Kidney (tissue), 14 donors: Measurements from ENCODE around the gene NUTF2. TPM values are rescaled to one million over a fixed set of nuclear protein-coding genes. Genes with fewer than 3 reads are reported as not detected.

Source experiments
- DNase-seq, 5 donors: peaks; one replicate each; pipeline ENCODE4 v3.0.0-alpha.2; 2013 to 2020
- FAIRE-seq: peaks from 2 replicates; lab custom pipeline; 2012; peaks lifted over from hg19 to GRCh38; lab: Jason Lieb, UNC
- H3K27ac ChIP-seq, 2 donors: one replicate each; pipeline ENCODE4 v1.7.0; 2013; ENCODE audit warnings: low read depth in 2 of 2, low read length in 2 of 2, inconsistent platforms in 1 of 2
- H3K27me3 ChIP-seq: one replicate; pipeline ENCODE4 v1.7.1; 2013; ENCODE audit warnings: low read length, inconsistent platforms; ENCODE audit not compliant: control insufficient read depth, insufficient read depth
- H3K36me3 ChIP-seq, 3 donors: one replicate each; pipeline versions ENCODE4 v1.7.0 to v1.7.1; 2013; ENCODE audit warnings: low read length in 3 of 3, control low read depth in 1 of 3, inconsistent platforms in 1 of 3; ENCODE audit not compliant: insufficient read depth in 3 of 3, control insufficient read depth in 2 of 3
- H3K4me1 ChIP-seq, 3 donors: one replicate each; pipeline versions ENCODE4 v1.7.0 to v1.7.1; 2013; ENCODE audit warnings: low read length in 3 of 3, inconsistent platforms in 1 of 3, low read depth in 1 of 3; ENCODE audit not compliant: control insufficient read depth in 2 of 3, insufficient read depth in 2 of 3
- H3K4me3 ChIP-seq, 3 donors: one replicate each; pipeline versions ENCODE4 v1.7.0 to v1.8.1; 2013; ENCODE audit warnings: low read length in 3 of 3, control low read depth in 1 of 3, inconsistent platforms in 1 of 3
- H3K9ac ChIP-seq, 3 donors: one replicate each; pipeline versions ENCODE4 v1.7.0 to v1.7.1; 2013; ENCODE audit warnings: low read length in 3 of 3, control low read depth in 1 of 3, inconsistent platforms in 1 of 3
- H3K9me3 ChIP-seq, 3 donors: one replicate each; pipeline versions ENCODE4 v1.7.0 to v1.7.1; 2013; ENCODE audit warnings: low read length in 3 of 3, control low read depth in 1 of 3, inconsistent platforms in 1 of 3; ENCODE audit not compliant: control insufficient read depth in 2 of 3, insufficient read depth in 1 of 3
- intact Hi-C: fragments of 100-400 bp; cut with DNase I; formaldehyde crosslinking; loops from one replicate; pipeline ENCODE4 v1.11.1; 2022
- polyA plus RNA-seq: library from polyadenylated mRNA; stranded (reverse); fragments of 350-450 nt; fragmentation: Illumina TruSeq; extraction: RNeasy Lipid Tissue Mini Kit (QIAGEN cat#74804); gene quantifications from one replicate; pipeline ENCODE4 v1.2.3, GENCODE V29; 2014; ENCODE audit warnings: low read depth, low replicate concordance; ENCODE audit not compliant: insufficient read depth
- total RNA-seq: library from RNA; stranded (reverse); fragmentation: NEBNext Ultra II Directional; extraction: Animal tissue kit (Norgen Biotek cat#: 25700); gene quantifications from one replicate; pipeline ENCODE4 v1.2.1, GENCODE V29; 2021
- TF ChIP-seq, protein P1 (sequence below): IDR thresholded peaks from 3 replicates; pipeline ENCODE4 v1.5.1; 2012; ENCODE audit warnings: mild to moderate bottlenecking, moderate library complexity, borderline replicate concordance; ENCODE audit not compliant: insufficient read depth; ENCODE audit errors: extremely low read depth
- donor health status: control.
- donor health status: control.
- donor health status: control.
- donor health status: control.
- donor health status: control.
- donor health status: DM: yes; HTN: yes; CAD: no.
- donor health status: Normal renal cell carcinoma (clear cell type).

The NUTF2 gene
- total and polyA plus RNA-seq, 2 donors from 2014 or later: 76.4 to 107 TPM

DNA sequence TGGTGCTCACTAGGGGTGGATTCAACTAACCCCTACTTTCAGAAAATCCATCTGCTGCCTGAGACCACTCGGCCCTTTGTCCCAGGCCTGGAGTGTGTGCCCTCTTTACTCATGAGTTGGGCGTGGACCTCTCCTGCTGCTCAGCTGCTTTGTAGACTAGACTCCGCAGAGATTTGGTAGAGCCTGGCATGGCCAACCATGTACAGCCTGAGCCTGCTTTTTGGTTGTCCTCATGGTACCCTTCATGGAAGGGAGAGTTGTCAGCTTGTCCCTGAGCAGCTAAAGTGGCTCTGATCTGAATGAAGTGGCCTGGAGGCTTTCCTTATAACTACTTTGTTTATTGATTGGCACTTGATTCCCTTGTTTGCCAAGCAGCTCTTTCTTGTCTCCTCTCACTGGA, 27.6 kb downstream of the NUTF2 start:
- intact Hi-C loops: no loop called here

DNA sequence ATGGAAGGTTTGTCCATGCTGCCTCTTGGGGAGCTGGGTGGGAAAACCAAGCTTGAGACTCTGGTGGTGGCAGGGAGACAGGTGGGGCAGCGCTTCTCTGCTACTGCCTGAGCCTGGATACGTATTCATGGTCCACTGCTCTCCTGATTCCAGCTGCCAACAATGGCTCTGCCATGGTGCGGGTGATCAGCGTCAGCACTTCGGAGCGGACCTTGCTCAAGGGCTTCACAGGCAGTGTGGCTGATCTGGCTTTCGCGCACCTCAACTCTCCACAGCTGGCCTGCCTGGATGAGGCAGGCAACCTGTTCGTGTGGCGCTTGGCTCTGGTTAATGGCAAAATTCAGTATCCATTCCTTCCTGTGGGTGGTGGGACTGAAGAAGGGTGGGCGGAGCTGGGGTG, 30.3 kb downstream of the NUTF2 start:
- H3K27ac ChIP-seq: no peak overlapping the region
- no peak overlapping the region for H3K9ac ChIP-seq
- H3K27me3 ChIP-seq: no peaks in the 10 kb centered on the region

More for the DNA sequence above, 27.6 kb downstream of the NUTF2 start:
- no peaks in the 10 kb centered on the region for H3K9me3 ChIP-seq
- no peak overlapping the region for H3K27ac ChIP-seq
- H3K9ac ChIP-seq: peak overlapping the region in 1 of 3 donors; percentile 94
- DNase-seq (no peak), FAIRE-seq (no peak)
- H3K27me3 ChIP-seq: no peaks in the 10 kb centered on the region
- H3K36me3 ChIP-seq: peaks cover 6 to 33% (median 32%) of the 10 kb centered on the region in 3 donors
- H3K4me3 ChIP-seq: peak overlapping the region; percentile 60 to 91 (median 88)
- TF ChIP-seq, protein P1, sequence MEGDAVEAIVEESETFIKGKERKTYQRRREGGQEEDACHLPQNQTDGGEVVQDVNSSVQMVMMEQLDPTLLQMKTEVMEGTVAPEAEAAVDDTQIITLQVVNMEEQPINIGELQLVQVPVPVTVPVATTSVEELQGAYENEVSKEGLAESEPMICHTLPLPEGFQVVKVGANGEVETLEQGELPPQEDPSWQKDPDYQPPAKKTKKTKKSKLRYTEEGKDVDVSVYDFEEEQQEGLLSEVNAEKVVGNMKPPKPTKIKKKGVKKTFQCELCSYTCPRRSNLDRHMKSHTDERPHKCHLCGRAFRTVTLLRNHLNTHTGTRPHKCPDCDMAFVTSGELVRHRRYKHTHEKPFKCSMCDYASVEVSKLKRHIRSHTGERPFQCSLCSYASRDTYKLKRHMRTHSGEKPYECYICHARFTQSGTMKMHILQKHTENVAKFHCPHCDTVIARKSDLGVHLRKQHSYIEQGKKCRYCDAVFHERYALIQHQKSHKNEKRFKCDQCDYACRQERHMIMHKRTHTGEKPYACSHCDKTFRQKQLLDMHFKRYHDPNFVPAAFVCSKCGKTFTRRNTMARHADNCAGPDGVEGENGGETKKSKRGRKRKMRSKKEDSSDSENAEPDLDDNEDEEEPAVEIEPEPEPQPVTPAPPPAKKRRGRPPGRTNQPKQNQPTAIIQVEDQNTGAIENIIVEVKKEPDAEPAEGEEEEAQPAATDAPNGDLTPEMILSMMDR: no peak
- peaks cover 0 to 30% (median 11%) of the 10 kb centered on the region in 3 donors for H3K4me1 ChIP-seq

DNA sequence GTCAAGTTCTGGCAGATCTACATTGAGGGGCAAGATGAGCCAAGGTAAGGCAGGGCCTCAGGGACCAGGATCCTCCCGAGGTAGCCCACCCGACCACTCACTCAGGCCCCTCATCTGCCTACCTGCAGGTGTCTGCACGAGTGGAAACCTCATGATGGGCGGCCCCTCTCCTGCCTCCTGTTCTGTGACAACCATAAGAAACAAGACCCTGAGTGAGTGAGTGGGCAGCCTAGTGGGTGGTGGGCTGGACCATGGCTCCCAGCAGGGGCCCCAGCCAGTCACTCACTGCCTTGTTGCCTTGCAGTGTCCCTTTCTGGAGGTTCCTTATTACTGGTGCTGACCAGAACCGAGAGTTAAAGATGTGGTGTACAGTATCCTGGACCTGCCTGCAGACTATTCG, 31.5 kb downstream of the NUTF2 start:
- intact Hi-C loops: no loop called here
- H3K36me3 ChIP-seq: peaks cover 4 to 70% (median 58%) of the 10 kb centered on the region in 3 donors
- H3K27me3 ChIP-seq: no peaks in the 10 kb centered on the region
- peaks cover 0 to 21% (median 7%) of the 10 kb centered on the region in 3 donors for H3K4me1 ChIP-seq
- H3K9ac ChIP-seq: no peak overlapping the region
- H3K27ac ChIP-seq: no peak overlapping the region
- no peak overlapping the region for H3K4me3 ChIP-seq
- TF ChIP-seq, protein P1: no peak
- no peak for FAIRE-seq
- no peak for DNase-seq
- H3K9me3 ChIP-seq: no peaks in the 10 kb centered on the region

More for the DNA sequence above, 30.3 kb downstream of the NUTF2 start:
- Histone ChIP-seq H3K4me3 (no peak overlapping the region), H3K36me3 (peaks cover 4 to 59% (median 50%) of the 10 kb centered on the region in 3 donors), H3K9me3 (no peaks in the 10 kb centered on the region), H3K4me1 (peaks cover 0 to 26% (median 11%) of the 10 kb centered on the region in 3 donors)
- DNase-seq (no peak), FAIRE-seq (no peak)
- TF ChIP-seq, protein P1: no peak
- intact Hi-C loops: no loop called here

DNA sequence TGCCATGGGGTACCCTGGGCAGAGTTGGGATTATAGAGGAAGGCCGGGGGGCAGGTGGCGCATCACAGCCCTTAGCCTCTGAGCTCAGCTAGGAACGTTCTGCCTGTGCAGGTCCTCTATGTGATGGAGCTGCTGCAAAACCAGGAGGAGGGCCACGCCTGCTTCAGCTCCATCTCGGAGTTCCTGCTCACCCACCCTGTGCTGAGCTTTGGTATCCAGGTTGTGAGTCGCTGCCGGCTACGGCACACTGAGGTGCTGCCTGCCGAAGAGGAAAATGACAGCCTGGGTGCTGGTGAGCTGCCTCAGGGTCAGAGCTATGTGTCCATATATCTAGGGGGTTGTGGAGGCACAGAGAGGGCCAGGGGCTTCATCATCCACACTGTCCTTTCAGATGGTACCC, 32.1 kb downstream of the NUTF2 start:
- Histone ChIP-seq H3K4me3 (no peak overlapping the region), H3K9me3 (no peaks in the 10 kb centered on the region), H3K27me3 (no peaks in the 10 kb centered on the region), H3K36me3 (peaks cover 4 to 76% (median 58%) of the 10 kb centered on the region in 3 donors), H3K4me1 (peaks cover 0 to 18% (median 6%) of the 10 kb centered on the region in 3 donors), H3K27ac (no peak overlapping the region), H3K9ac (no peak overlapping the region)
- intact Hi-C loops: no loop called here
- FAIRE-seq: no peak
- TF ChIP-seq, protein P1: no peak
- DNase-seq: no peak
